Stimulated activated CD8-positive, alpha-beta memory T cell treated with anti-CD3 and anti-CD28 coated beads, Interleukin-7, amount 100 ng/mL, for 4 hours (primary cell): ENCODE data around the gene CXADR.

Experiments
- DNase-seq, 2 donors: peaks; one replicate each; pipeline ENCODE4 v3.0.0-alpha.2; 2020; ENCODE audit warnings: low read depth in 2 of 2

Gene CXADR

DNA sequence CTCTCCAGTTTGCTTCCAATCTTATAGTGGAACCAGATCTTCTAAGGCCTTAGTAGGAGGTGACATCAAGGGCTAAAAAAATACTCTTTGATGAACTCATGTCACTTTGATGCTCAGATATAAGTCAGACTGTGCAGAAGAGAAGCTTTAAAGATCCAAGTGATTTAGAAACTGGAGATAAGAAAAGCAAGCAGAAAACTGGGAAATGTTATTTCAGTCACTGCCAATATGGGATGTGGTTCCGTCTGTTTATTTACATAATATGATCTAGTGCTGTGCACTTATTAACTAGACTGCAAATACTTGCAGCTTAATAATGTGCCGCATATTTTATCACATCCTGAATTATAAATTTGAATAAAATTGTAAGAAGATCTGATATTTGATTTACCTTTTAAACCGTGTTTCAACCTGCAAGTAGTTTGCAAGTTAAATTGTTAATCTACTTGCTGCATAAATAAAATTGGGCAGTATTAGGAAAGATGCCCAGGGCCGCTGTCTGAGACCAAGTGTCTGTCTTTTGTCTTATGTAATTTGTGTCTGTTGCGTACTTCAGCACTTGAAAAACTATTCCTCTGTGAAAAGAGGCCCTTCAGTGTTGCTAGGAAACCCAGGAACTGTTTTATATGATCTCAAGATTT lies 29.6 kb downstream of the CXADR start:
- no peak for DNase-seq

DNA sequence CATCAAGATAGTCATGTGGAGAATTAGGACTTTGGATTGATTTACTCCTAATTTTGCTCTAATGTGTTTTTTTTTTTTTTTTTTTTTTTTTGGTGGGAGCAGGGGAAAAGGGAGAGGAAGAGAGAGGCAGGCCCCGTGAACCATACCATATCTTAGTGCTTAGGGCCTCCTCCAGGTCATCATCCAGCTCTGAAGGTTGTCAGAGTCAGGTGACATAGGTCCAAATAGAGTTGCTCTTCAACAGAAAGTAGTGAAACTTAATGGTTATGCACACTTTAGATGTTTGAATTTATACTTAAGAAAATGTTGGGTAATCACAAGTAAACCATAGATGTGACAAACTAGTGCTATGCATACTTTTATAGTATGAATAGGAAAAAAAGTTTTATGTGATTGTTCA lies 32.2 kb downstream of the CXADR start:
- no peak for DNase-seq

DNA sequence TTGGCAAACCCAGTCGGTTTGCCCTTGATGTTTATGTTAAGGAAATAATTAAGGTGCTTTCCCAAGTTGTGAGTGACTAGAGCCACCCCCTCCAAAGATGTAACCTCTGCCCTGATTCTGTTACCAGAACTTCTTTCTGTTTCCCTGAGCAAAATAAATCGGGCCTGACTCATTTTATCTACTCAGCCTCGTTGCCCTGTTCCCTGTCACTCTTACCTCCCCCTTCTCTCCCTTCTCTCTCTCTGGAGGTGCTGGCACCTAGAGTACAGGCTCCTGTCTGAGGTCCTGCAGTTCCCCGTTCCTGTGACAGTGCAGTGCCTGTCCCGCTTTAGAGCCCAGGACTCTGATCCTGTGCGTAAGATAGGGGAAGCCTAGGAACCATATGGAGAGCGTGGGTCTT lies 35.4 kb downstream of the CXADR start:
- DNase-seq, result no peak

DNA sequence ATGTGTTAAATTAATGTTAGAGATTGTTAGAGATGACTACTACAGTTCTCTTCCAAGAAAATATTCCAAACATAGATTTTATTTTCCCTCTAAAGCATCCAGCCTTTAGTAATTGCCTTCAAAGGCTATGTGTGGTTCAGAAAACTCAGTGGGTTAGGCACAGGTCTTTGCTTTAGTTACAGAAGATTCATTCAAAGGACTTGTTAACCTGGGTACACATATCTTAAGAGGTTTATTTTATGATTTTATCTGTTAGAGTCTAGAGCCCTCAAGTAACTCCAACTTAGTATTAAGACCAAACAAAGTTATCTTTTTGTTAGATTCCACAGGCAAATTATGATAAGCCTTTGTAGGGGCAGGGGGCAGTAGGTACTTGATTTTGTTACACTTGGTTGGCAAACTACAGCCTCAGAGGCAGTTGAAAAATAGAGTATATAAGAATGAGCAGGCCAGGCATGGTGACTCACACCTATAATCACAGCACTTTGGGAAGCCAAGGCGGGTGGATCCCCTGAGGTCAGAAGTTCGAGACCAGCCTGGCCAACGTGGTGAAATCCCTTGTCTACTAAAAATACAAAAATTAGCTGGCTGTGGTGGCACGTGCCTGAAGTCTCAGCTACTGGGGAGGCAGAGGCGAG lies 37.9 kb downstream of the CXADR start:
- DNase-seq, result no peak

DNA sequence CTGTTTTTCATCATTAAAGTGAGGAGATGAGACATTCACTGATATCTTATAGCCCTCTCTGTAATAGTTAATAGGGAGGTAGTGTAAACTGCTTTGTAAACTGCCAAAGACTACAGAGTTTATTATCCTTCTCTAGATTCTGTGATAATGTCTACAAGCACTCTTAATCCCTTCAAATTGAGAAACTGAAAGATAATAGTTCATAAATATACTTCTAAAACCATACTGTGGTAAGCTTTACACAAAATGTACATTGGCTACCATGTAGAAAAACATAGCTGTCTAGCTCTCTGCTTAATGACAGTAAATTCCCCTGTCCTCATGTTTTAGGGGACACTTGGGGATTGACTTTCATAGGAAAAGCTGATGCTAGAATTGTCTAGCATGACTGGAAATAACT lies 39.6 kb downstream of the CXADR start:
- DNase-seq, result no peak

- no peak for DNase-seq
Observed at GRCh38 chr21:17554120-17554519, 41.3 kb downstream of the CXADR start.

- no peak for DNase-seq
Observed at GRCh38 chr21:17554679-17555465, 42.0 kb downstream of the CXADR start.

DNA sequence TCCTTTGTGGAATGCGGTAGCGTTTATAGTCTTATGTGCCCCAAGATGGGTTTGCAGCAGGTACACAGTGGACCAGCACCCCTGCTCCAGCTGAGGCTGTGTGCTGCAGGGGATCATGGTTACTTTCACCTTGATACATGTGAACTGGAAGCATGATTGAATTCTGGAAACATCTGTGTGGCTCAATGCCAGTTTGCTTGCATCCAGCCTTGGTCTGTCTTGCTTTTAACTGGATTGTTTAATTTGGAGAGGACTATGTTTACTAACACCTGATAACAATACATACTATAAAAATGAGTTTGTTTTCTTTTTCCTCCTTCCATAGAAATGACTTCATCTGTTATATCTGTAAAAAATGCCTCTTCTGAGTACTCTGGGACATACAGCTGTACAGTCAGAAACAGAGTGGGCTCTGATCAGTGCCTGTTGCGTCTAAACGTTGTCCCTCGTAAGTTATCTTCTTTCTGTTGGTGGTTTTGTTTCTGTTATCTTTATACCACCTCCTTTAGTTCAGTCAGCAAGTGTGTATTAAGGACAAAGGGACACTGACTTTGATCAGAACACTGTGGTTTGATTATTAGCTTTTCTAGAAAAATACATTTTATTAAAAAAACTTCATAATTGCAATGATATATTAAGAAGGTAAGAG lies 47.7 kb downstream of the CXADR start:
- no peak for DNase-seq

GRCh38 chr21:17570786-17571185 lies 57.9 kb downstream of the CXADR start:
- no peak for DNase-seq

- no peak for DNase-seq
Observed at GRCh38 chr21:17572431-17572830, 59.6 kb downstream of the CXADR start.

DNA sequence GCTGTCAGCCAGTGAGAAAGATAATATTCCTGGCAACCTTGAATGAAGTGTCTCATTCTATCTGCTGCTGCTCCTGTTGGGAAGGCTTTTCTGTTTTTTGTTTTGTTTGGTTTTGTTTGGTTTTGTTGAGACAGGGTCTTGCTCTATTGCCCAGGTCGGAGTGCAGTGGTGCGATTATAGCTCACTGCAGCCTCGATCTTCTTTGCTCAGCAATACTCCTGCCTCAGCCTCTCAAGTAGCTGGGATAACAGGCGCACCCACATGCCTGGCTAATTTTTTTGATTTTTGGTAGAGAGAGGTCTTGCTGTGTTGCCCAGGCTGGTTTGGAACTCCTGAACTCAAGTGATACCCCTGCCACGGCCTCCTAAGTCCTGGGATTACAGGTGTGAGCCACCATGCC lies 62.2 kb downstream of the CXADR start:
- DNase-seq, result no peak

DNA sequence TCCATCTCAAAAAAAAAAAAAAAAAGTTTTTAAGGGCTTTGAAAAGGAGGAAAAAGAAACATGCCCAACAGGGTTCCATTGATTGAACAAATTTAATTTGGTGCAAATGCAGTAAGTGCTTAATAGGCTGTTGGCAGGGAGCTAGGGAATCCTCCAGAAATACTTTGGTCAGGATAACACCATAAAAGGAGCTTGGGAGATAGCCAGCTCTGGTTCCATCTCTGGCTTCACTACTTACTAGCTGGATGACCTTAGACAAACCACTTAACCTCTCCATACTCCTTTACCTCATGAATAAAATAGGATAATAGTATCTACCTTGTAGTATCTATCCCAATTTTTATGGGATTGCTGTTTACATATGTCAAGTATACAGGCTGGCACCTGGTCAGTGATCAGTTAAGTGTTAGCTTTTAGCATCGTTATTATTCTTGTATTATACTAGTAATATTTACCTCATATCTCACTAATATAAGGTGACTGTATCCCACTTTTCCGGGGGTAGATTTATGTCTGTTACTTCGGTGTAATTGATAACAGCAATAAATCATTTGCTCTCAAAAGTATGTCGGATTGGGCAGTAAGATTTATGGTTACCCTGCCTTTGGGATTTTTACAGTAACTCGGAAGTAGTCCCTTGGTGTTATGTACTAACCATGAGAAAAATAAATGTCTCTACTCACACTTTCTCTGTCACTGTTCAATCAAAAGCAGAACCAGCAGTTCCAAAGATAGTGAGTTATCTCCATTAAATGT lies 63.4 kb downstream of the CXADR start:
- DNase-seq, result no peak

DNA sequence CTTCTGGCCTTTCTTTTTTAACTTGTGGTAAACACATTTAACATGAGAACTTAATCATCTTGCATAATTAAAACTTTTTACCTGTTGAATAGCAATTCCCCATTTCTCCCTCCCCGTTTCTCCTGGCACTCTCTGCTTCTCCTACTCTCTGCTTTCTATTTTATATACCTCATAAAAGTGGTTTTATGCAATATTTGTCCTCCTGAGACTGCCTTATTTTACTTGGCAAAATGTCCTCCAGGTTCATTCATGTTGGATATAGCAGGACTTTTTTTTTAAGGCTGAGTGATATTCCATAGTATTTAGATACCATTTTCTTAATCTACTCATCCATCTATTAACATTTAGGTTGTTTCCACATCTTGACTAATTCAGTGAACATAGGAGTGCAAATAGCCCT lies 64.9 kb downstream of the CXADR start:
- DNase-seq, result no peak

DNA sequence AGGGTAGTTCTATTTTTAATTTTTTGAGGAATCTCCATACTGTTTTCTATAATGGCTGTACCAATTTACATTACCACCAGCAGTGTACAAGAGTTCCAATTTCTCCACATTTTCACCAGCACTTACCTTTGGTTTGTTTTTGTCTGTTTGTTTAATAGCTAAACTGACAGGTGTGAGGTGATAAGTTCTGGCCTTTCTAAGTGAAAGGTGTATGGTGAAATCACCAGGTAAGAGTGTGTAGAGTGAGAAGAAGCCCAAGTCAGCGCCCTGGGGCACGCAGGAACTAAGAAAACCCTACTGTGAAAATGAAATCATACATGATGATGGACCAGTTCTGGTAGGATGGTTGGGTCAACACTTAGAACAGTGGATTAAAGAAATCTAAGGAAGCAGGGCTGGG lies 65.3 kb downstream of the CXADR start:
- no peak for DNase-seq

DNA sequence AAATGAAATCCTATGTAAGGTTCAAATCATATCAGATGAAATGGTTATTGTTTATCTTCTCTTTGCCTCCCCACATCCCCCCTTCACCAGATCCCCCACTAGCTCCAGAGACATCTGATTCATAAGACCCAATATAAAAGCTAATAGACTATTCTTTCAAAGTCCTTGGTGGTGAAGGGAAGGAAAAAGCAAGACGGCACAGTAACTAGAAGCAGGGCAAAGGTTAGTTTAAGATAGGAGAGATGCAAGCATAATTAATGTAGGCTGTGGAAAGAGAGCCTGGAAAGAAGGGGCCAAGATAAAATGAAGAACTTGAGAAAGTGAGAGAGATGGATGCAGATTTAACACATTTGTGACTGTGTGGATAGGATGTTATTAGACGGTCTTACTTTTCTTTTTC lies 66.0 kb downstream of the CXADR start:
- DNase-seq, result no peak

DNA sequence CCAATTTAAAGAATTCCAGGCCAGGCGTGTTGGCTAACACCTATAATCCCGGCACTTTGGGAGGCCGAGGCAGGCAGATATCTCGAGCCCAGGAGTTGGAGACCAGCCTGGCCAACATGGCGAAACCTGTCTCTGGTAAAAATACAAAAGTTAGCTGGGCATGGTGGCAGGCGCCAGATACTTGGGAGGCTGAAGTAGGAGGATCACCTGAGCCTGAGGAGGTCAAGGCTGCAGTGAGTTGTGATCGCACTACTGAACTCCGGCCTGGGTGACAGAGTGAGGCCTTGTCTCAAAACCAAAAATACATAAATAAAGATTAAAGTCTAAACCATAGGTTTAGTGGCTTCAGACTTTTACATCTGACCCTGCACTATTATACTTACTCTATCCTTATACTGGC lies 67.5 kb downstream of the CXADR start:
- DNase-seq, result no peak

- no peak for DNase-seq
Observed at GRCh38 chr21:17583898-17584297, 71.1 kb downstream of the CXADR start.

DNA sequence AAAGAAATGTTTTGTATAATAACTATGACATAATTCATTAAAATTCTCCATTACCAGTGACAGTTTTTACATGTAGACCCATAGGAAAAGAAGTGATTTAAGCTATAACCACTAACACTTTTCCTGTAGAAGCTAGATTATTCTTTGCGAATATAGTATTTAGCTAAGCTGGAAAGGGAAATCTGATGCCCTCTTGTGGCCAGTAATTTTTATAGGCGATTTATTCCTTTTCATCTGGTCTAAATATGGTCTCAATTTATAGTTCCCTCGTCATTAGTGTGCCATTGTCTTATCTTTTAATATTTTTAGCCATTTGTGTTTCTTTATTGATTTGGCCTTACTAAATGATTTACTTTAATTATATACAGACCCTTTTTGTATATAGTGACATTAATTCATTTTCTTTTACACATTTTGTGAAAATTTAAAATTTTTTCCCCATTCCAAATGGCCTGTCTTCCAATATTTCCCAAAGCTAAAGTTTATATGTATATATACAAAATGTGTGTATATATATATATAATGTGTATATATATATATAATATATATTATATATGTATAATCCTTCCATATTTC lies 73.1 kb downstream of the CXADR start:
- no peak for DNase-seq

DNA sequence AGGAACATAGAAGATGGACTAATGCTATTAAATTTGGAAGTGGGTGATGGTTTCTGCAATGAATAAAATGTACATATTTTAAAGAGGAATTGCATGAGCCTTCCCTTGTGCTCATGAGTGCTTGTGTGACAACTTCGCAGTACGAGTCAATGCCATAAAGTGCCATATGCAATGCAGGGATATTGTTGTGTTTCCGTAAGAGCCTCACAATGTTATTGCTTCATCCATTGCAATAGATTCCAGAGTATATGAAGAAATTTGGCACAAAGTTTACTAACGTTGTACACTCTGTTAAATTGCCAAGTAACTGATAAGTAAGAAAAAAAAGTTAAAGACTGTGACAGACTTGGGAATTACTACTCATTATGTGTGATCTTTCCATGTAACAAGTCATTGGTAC lies 77.6 kb downstream of the CXADR start:
- no peak for DNase-seq

DNA sequence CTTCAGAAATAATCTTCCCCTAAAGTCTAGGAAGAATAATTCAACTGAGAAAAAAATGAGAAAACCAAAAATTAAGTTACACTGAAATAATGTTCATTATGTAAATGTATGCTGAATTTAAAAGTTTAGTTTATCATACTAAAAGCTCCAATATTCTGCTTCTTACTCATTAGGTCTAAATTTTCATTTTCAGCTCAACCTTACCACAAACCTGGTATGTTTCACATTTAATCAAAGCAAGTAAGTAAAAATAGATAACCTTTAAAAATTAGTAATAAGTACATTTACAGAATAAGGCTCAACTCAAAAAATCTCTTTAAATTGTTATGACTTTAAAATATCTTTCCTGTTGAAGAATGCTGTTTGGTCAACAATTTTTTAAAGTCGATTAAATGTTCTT lies 84.8 kb downstream of the CXADR start:
- DNase-seq, result no peak

DNA sequence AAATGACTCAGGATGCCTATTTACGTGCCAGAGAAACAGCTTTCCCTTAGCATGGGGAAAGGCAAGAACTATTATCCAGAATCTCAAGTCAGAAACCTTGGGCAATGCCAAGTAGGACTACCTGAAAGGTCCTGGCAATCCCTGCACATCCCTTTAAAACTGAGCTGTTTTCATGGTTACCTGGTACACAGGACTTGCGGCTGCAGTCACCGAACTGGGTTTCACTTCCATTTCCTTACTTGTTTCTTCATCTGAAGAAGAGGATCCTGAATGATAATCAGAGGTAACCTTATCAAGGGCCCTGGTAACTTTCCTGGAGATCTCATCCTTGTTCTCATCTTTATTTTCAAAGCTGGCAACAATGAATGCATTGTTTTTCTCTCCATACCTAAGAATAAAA lies 85.6 kb downstream of the CXADR start:
- DNase-seq, result no peak

GRCh38 chr21:17602874-17603273 lies 90.0 kb downstream of the CXADR start:
- DNase-seq, result no peak
